ENCODE results near the gene BABAM2.

- TF ChIP-seq, protein P1, sequence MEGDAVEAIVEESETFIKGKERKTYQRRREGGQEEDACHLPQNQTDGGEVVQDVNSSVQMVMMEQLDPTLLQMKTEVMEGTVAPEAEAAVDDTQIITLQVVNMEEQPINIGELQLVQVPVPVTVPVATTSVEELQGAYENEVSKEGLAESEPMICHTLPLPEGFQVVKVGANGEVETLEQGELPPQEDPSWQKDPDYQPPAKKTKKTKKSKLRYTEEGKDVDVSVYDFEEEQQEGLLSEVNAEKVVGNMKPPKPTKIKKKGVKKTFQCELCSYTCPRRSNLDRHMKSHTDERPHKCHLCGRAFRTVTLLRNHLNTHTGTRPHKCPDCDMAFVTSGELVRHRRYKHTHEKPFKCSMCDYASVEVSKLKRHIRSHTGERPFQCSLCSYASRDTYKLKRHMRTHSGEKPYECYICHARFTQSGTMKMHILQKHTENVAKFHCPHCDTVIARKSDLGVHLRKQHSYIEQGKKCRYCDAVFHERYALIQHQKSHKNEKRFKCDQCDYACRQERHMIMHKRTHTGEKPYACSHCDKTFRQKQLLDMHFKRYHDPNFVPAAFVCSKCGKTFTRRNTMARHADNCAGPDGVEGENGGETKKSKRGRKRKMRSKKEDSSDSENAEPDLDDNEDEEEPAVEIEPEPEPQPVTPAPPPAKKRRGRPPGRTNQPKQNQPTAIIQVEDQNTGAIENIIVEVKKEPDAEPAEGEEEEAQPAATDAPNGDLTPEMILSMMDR (IDR thresholded peaks at IDR 0.05): no peak
- no peak for TF ChIP-seq POLR2A (IDR thresholded peaks at IDR 0.05)
Measured at GRCh38 chr2:27914041-27914804, 23.7 kb downstream of the BABAM2 start.
